NCI-H774 (cell line): Measurements from ENCODE around the gene ODC1.
"Not testable (repeated sequence)": the region's sequence is repeated elsewhere in the genome, so short reads cannot be mapped to it uniquely, and the experiment has no call there.

Experiments
- DNase-seq: peaks from one replicate; lab custom pipeline; 2025; lab: John Stamatoyannopoulos, UW

The ODC1 gene

GRCh38 chr2:10452956-10453904 lies 5.1 kb upstream of the ODC1 start:
- no peak for DNase-seq

GRCh38 chr2:10452312-10452711 lies 4.2 kb upstream of the ODC1 start:
- DNase-seq = peak; percentile 32

DNA sequence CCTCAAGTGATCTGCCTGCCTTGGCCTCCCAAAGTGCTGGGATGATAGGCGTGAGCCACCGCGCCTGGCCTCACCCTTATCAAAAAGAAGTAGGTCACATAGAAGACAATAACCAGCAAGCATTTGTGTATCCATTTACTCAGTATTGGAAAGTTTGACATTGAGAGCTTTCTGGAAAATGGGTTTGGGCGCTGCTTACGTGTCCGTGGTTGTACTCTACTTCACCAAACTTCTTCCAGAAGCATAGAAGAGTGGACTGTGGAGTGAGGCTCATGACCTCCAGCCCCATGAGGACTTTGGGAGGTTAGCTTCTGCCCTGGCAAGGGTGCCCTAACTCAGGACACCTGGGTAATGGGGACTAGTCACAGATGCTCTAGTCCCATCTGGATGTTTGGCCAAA lies 3.7 kb upstream of the ODC1 start:
- no peak for DNase-seq

GRCh38 chr2:10449838-10450691 lies 1.9 kb upstream of the ODC1 start:
- DNase-seq = no peak

DNA sequence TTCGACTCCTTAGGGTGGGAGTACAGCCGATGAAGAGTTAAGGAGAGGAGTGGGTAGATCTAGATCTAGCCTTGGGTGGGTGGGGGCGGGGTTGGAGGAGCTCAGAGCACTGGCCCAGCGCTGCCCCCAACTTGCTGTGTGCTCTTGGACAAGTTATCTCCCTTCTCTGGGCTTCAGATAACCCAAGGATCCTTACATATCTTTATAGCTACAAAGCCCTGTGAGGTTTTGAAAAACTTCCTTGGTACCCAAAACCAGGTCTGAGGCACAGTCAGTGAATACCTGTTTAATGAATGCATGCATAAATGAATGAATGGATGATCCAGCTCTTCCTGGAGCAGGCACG lies 1.3 kb upstream of the ODC1 start:
- no peak for DNase-seq

DNA sequence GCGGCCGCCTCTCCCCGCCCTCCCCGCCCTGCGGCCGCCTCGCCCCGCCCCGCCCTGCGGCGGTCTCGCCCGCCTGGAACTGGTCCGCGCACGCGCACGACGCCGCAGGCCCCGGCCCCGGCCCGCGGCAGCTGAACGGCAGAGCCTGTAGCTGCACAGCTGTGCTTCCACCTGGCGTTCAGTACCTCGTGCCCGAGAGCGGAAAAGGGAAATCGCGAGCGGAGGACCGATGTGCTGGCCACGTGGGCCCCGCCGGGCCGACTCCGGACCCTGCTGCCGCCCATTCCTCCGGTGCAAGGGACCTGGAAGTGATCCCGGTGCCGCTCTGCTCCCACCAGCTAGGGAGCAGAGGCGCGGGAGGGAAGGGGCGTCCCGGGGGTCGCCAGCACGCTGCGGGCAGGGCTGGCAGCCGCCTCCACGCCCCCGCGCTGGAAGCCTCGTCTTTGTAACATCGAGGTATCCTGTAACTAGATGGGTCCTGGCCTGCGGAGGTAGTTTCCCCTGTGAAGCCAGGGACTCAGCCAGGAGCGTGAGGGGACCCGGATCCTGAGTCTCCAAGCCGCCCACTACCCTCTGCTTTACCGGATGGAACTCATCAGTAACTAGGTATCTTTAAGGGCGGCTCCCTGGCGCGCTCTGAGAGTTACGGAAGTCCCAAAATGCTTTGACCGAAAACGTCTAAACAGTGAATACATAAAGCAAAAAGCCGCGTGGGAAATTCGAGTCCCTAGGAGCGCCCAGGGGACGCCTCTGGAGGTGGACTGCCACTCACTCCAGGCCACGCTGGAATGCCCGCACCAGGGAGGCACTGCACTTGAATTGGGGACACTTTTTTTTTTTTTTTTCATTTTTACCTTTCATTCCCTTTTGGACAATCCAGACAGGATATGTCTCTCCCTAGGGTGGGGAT lies 704 bp upstream of the ODC1 start:
- peak; percentile 98 for DNase-seq

- DNase-seq = peak; percentile 52
Measured at GRCh38 chr2:10447300-10447894, 730 bp downstream of the ODC1 start.

- no peak for DNase-seq
Measured at GRCh38 chr2:10446631-10447030, 1.5 kb downstream of the ODC1 start.

GRCh38 chr2:10444463-10444862 lies 3.7 kb downstream of the ODC1 start:
- no peak for DNase-seq

DNA sequence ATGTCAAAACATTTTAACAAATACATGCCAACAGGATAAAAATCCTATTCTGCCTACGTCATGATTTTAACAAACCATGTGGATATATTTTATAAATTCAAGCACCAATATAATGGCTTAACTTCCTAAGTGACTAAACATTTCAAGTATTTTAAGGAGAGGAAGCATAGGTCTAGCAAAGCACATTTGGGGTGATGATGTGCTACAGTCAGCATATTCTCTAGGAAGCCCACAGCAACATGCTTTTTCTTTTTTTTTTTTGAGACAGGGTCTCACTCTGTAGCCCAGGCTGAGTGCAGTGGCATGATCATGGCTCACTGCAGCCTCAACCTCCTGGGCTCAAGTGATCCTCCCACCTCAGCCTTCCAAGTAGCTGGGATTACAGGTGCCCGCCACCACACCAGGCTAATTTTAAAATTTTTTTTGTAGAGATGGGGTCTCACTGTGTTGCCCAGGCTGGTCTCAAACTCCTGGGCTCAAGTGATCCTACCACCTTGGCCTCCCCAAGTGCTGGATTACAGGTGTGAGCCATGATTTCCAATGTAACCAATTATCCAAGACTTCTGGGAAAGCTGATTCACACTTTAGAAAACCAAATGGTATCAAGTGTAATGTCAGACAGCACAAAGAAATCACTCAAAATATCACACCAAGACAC lies 5.5 kb downstream of the ODC1 start:
- not testable (repeated sequence) for DNase-seq

- no peak for DNase-seq
Measured at GRCh38 chr2:10441948-10442347, 6.2 kb downstream of the ODC1 start.

DNA sequence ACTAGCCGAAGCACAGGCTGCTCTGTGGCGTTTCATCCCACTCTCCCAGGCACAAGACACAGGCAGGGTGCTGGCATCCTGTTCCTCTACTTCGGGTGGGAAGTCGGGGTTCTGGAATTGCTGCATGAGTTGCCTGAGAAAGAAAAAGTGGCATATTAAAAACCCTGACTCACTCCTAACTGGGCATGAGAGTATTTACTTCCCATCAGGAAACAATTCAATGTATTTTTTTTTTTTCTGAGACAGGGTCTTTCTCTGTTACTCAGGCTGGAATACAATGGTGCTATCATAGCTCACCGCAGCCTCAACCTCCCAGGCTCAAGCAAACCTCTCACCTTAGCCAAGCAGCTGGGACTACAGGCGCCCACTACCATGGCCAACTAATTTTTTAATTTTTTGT lies 7.4 kb downstream of the ODC1 start:
- DNase-seq = no peak

GRCh38 chr2:10439971-10440370 lies 8.2 kb downstream of the ODC1 start:
- DNase-seq = no peak

DNA sequence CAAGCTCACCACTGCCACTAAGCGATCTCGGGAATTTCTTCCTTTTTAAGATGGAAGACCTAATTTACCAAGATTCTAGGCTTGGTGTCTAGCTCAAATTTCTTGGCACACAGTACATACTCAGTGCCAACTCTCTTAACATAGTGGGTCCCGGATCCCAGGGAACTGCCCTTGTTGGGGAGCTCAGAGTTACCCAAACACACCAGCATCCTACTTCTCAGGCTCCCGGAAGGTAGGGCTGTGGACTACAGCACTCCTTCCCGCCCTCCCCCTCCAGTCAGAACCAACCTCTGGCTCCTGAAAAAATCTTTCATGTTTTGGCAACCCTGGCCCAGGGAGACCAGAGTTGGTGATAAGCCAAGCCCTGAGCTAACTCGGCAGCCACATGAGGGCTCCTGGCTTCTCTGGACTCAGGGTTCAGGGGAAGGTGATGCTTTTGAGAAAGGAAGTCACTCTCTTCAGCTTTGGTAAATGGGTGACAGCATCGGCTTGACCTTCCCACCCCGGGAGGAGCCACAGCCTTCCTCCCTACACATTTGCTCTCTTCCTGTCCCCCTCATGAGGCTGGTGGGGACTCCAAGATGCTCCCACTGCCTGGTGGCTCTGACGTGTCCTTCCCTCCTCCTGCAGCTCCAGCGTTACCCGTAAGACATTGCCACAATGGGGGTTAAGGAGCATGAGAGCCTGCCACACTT lies 8.8 kb downstream of the ODC1 start:
- no peak for DNase-seq

DNA sequence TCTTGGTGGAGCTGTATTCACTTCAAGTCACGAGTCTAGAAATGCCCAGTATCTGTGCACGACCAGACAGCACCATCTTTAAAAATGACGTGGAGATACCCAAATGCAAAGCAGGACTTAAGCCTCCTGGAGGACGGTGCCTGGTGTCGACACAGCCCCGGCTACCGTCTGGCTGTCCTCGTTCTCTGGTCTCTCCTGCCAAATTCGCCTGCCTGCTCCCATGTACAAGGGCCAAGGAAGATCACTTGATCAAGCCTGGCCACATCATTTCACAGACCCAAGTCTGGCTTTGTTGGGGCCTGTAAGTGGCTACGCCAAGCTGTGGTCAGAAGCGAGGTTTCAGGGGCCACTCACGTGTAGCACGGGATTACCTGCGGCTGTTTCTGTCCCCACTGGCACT lies 9.4 kb downstream of the ODC1 start:
- no peak for DNase-seq

- DNase-seq = no peak
Measured at GRCh38 chr2:10437806-10438205, 10.3 kb downstream of the ODC1 start.

DNA sequence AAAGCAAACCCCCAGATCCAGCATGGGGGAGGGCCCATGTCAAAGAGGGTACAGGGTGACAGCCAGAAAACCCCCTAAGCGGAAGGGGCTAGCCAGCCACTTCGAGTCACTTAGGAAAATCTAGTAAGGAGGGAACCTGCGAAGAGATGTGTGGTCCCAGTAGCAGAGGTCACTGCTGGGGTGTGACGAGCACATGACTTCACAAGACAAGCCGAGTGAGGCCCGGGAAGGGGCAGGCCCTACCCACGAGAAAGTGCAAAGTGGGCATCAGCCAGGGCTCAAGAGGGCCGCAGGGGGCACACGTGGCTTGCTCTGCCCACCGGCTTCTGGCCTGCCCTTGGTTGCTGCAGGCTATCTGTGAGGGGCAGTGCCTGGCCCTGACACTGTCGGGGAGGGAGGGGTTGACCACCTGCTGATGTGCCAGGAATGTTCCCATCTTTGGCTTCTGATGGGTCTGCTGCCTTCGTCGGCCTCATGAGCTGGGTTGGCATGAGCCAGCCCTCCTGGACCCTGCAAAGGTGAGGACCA lies 11.5 kb downstream of the ODC1 start:
- no peak for DNase-seq

DNA sequence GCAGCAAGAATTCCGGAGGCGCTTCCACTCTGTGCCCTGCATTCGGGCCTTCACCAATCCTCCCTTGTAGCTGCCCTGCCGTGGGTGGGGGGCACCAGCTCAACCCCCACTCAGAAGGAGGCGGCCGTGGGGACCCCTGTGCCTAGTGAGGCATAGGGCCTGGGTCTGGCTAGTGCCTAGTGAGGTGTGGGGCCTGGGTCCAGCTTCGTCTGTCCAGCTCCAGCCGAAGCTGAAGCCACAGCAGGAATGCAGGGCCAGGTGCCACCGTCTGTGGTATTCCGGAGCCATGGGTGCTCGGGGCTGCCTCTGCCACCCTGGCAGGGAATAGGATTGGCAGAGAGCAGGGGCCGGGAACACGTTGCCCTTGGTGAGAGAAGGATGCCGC lies 12.3 kb downstream of the ODC1 start:
- DNase-seq = no peak

DNA sequence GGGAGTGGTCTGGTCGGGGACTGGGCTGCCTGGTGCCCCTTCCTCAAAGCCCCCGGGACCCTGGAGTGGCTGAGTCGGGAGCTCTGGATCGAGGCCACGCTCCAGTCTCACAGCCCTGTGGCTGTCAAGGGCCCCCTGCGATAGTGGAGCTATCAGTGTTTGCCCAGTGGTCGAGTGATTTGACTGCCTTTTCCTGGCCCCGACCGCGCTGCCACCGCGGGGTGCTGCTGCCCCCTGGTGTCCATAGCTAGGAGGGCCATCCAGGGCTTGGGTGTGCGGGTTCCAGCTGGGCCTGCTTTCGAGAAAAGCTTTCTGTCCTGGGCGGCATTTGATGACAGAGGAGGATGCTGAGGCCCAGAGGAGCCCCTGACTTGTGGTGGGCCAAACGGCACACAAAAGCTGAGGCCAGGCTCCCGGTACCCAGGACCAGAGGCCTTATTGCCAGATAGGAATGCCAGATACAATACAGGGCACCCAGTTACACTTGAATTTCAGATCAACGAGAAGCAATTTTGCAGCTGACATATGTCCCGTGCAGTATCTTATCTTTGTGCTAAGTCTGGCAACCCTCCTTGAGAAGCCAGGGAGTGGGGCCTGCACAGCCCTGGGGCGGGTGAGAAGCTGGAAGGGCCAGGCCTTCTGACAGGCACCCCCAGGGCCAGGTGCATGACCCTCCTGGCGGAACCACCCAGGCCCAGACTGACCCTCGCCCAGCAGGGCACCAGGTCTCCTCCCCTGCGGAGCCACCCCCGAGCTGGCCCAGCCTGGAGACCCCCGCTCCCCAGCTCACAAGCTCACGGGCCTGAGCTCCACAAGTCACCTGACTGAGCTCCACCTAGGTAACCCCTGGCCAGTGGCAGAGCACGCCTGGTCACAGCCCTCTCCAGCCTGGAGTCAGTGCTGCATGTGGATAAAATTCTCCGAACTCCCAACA lies 13.0 kb downstream of the ODC1 start:
- peak; percentile 23 for DNase-seq
